ENCODE data around the gene CHN1. TPM values are rescaled to one million over a fixed set of nuclear protein-coding genes. Genes with fewer than 3 reads are reported as not detected.

Gene CHN1
- total RNA-seq, 2 experiments from 2014 or later: 0.62 to 1.2 TPM

Other genes starting within 250 kb of the CHN1 start
- not detected for gene CHRNA1, start 240.9 kb downstream of the CHN1 start, total RNA-seq
- 10 to 100 TPM; 57.9 to 62.1 TPM for gene ATF2, start 162.8 kb upstream of the CHN1 start, total RNA-seq
- gene ATP5MC3, start 176.3 kb upstream of the CHN1 start, total RNA-seq: 100 to 1,000 TPM; 191 to 213 TPM

Measured in activated CD4-positive, alpha-beta T cell treated with anti-CD3 and anti-CD28 coated beads, Interleukin-2, amount 10 ng/mL, durations not matched to agents 7 days and 5 days (primary cell).